ENCODE measurements around the gene CHPF2.

Gene CHPF2

GRCh38 chr7:151243408-151244195, 11.3 kb downstream of the CHPF2 start:
- FAIRE-seq: no peak
- TF ChIP-seq, protein P1, sequence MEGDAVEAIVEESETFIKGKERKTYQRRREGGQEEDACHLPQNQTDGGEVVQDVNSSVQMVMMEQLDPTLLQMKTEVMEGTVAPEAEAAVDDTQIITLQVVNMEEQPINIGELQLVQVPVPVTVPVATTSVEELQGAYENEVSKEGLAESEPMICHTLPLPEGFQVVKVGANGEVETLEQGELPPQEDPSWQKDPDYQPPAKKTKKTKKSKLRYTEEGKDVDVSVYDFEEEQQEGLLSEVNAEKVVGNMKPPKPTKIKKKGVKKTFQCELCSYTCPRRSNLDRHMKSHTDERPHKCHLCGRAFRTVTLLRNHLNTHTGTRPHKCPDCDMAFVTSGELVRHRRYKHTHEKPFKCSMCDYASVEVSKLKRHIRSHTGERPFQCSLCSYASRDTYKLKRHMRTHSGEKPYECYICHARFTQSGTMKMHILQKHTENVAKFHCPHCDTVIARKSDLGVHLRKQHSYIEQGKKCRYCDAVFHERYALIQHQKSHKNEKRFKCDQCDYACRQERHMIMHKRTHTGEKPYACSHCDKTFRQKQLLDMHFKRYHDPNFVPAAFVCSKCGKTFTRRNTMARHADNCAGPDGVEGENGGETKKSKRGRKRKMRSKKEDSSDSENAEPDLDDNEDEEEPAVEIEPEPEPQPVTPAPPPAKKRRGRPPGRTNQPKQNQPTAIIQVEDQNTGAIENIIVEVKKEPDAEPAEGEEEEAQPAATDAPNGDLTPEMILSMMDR (IDR thresholded peaks at IDR 0.05; ENCODE audit: insufficient read depth, missing control alignments): no peak
- DNase-seq (ENCODE audit: insufficient read length, low spot score): no peak

DNA sequence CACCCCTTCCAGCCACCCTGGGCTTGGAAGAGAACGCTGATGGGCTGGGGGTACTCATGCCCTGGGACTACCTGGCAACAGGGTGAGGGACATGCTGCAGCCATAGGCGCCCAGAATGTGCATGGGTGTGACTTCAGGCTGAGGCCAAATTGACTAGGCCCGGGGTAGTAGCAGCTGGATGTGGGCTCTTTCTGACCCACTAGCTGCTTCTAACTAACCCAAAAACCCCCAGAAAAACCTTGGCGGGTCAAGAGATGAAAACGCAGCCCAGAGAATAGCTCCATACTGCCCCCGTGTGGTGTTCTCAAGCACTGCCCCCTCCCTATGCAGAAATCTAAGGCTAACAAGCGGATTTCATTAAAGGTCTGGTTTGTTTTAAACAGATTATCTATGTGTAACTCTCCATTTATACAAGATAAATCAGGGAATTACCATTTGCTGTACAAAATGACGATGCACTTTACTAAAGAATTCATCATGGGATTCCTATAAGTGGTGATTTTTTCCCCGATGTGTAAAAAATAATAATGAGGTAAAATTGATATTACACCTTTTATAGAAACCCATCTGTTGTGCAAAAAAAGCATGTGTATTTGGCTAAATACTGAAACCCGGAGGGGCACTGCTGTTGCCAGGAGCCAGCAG, 12.0 kb downstream of the CHPF2 start:
- TF ChIP-seq, protein P1 (IDR thresholded peaks at IDR 0.05; ENCODE audit: insufficient read depth, missing control alignments): peak; percentile 72
- FAIRE-seq (no peak), DNase-seq (ENCODE audit: insufficient read length, low spot score) (peak; percentile 83)

DNA sequence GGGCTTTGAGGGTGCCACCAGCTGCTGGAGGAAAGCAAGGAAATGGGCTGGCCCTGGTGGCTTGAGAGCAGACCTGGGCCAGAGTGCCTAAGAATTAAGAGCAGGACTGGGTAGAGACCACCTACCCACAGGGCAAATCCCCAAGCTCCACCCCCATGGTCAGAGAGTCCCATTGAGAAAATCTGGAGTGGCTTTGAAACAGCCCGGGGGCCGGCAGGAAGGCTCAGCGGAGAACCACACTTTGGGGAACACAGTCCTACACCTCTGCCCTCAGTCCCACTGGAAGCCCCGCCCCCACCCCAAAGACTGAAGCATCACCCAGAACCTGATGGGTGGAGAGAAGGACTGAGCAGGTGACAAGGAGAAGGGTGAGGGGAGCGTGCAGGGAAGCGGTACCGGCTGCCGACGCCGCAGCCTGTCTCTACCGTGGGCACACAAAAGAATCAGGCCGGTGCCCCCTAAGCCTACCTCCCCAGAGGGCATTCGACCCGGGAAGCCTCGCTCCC, 12.6 kb downstream of the CHPF2 start:
- DNase-seq (ENCODE audit: insufficient read length, low spot score): no peak
- TF ChIP-seq, protein P1 (IDR thresholded peaks at IDR 0.05; ENCODE audit: insufficient read depth, missing control alignments): no peak
- no peak for FAIRE-seq

DNA sequence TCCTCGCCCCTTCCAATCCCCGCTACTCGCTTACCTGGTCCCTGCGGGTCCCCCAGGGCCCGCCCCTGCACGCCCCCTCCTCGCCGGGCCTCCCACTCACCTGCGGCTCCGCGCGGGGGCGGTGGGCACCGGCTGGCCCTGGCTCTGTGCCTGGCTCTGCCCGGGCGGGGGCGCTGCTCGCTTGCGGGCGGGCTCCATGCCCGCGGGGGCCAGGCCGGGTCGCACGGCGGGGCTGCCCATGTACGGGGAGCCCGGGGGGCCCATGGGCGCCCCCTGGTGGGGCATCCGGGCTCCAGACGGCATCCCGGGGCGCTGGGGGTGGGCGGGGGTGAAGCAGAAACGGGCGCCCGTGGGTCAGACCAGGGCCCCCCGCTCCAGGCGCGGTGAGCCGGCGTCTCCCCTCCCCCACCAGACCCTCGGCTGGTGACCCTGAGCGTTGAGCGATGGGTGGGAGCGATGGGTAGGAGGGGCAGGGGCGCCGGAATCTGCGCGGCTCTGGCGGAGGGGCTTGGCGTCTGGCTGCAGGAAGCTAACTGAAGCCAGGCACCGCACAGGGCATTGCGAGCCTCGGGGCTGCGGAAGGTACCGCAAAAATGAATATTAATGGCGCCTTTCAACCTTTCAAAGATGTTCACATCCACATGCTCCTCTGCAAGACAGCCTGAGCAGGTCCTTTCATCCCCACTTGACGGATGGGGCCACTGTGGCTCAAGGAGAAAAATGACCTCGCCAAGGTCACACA, 13.2 kb downstream of the CHPF2 start:
- TF ChIP-seq, protein P1 (IDR thresholded peaks at IDR 0.05; ENCODE audit: insufficient read depth, missing control alignments): peak; percentile 41
- DNase-seq (ENCODE audit: insufficient read length, low spot score) (peak; percentile 85), FAIRE-seq (no peak)

- DNase-seq (ENCODE audit: insufficient read length, low spot score): no peak
- FAIRE-seq: no peak
- TF ChIP-seq, protein P1 (IDR thresholded peaks at IDR 0.05; ENCODE audit: insufficient read depth, missing control alignments): no peak
Observed at GRCh38 chr7:151246102-151246850, 14.0 kb downstream of the CHPF2 start.

GRCh38 chr7:151246851-151247580, 14.7 kb downstream of the CHPF2 start:
- DNase-seq (ENCODE audit: insufficient read length, low spot score) (no peak), FAIRE-seq (no peak)
- TF ChIP-seq, protein P1 (IDR thresholded peaks at IDR 0.05; ENCODE audit: insufficient read depth, missing control alignments): no peak

Measured in D721Med (cell line).